Psoas muscle (tissue), 8 donors: ENCODE data around the gene HK1. TPM values are rescaled to one million over a fixed set of nuclear protein-coding genes. Genes with fewer than 3 reads are reported as not detected.

Experiments used
- ATAC-seq, 4 donors: fragments of 200-7000 bp; cut with Tn5 transposase; one replicate each; pipeline ENCODE4 v1.9.1; 2020; ENCODE audit warnings: moderate library complexity in 3 of 4, mild to moderate bottlenecking in 2 of 4
- DNase-seq, 2 donors: peaks; one replicate each; pipeline ENCODE4 v3.0.0-alpha.2; 2020
- H3K27ac ChIP-seq: fragments of 200-600 bp; one replicate; pipeline ENCODE4 v1.8.0; 2022
- H3K27me3 ChIP-seq, 3 donors: fragments of 200-600 bp in 1 of 3; one replicate each; pipeline versions ENCODE4 v1.6.1 to v1.8.0; 2013 to 2022; ENCODE audit warnings: low read length in 2 of 3, mild to moderate bottlenecking in 2 of 3, moderate library complexity in 1 of 3; ENCODE audit not compliant: insufficient read depth in 3 of 3
- H3K36me3 ChIP-seq, 2 donors: fragments of 200-600 bp in 1 of 2; one replicate each; pipeline versions ENCODE4 v1.6.1 to v1.8.0; 2013 to 2022; ENCODE audit warnings: low read depth in 1 of 2, mild to moderate bottlenecking in 1 of 2, moderate library complexity in 1 of 2; ENCODE audit not compliant: insufficient read depth in 1 of 2
- H3K4me1 ChIP-seq: fragments of 200-600 bp; one replicate; pipeline ENCODE4 v1.8.0; 2022
- H3K4me3 ChIP-seq: fragments of 200-600 bp; one replicate; pipeline ENCODE4 v1.8.0; 2022; ENCODE audit warnings: mild to moderate bottlenecking
- H3K9me3 ChIP-seq: fragments of 200-600 bp; one replicate; pipeline ENCODE4 v1.8.0; 2022
- CTCF ChIP-seq: fragments of 200-600 bp; IDR thresholded peaks from one replicate; pipeline ENCODE4 v1.8.0; 2022; ENCODE audit warnings: antibody characterized with exemption
- WGBS, 3 donors: extraction: QIAGEN DNeasy Blood & Tissue Kit; methylation state at CpG; one replicate each; pipeline versions ENCODE4 v1.1.6 to v1.1.7; 2013; 5-methylcytosine and 5-hydroxymethylcytosine counted together
- intact Hi-C, 2 donors: fragments of 100-400 bp; cut with DNase I; formaldehyde crosslinking; loops; one replicate each; pipeline versions ENCODE4 v1.11.0 to v1.14.2; 2022
- polyA plus RNA-seq, 3 donors: library from polyadenylated mRNA; stranded (reverse); fragments of 200-250 nt; gene quantifications; one replicate each; pipeline ENCODE4 v1.2.3, GENCODE V29; 2013
- total RNA-seq, 4 donors: library from RNA; stranded (reverse); fragmentation: NEBNext Ultra II Directional in 2 of 4; extraction: Animal tissue kit (Norgen Biotek cat#: 25700) in 2 of 4; gene quantifications; one replicate each; pipeline versions ENCODE4 v1.2.1 to v1.2.4, GENCODE V29; 2021 to 2023
- donor health status: healthy with polysubstance abuse.
- donor health status: DM: no; HTN: no; CAD: no; lungs with moderate emphysema.
- donor health status: Bipolar disorder and iron deficiency.
- donor health status: healthy.
- donor health status: DM: yes; HTN: yes; CAD: no.
- donor health status: DM: no; HTN: no; CAD: no.
- donor health status: DM: no; HTN: no; CAD: no.
- donor health status: DM: yes; HTN: yes; CAD: no.

Gene HK1
- total and polyA plus RNA-seq, 7 donors: 134 to 336 (median 254) TPM

GRCh38 chr10:69384320-69384719, 106.0 kb downstream of the HK1 start:
- Histone ChIP-seq H3K27me3 (no peaks in the 10 kb centered on the region), H3K9me3 (no peaks in the 10 kb centered on the region), H3K4me1 (peaks cover 21% of the 10 kb centered on the region), H3K27ac (peak overlapping the region; percentile 61), H3K36me3 (peaks cover 9 to 92% of the 10 kb centered on the region in 2 donors), H3K4me3 (no peak overlapping the region)
- ATAC-seq: no peak
- 85 to 87% (median 87%) methylated on average over 10 of the region's 10 CpGs for WGBS, 3 donors
- no peak for TF ChIP-seq CTCF
- DNase-seq: no peak
- intact Hi-C loops: no loop called here

GRCh38 chr10:69385454-69386350, 107.4 kb downstream of the HK1 start:
- ATAC-seq: no peak
- no peak for TF ChIP-seq CTCF
- Histone ChIP-seq H3K27me3 (no peaks in the 10 kb centered on the region), H3K4me3 (no peak overlapping the region), H3K4me1 (peaks cover 28% of the 10 kb centered on the region), H3K36me3 (peaks cover 6 to 92% of the 10 kb centered on the region in 2 donors), H3K27ac (peak overlapping the region; percentile 19), H3K9me3 (no peaks in the 10 kb centered on the region)
- WGBS, 3 donors: 76 to 88% (median 77%) methylated on average over 11 of the region's 11 CpGs
- DNase-seq: no peak
- intact Hi-C loops: no loop called here

DNA sequence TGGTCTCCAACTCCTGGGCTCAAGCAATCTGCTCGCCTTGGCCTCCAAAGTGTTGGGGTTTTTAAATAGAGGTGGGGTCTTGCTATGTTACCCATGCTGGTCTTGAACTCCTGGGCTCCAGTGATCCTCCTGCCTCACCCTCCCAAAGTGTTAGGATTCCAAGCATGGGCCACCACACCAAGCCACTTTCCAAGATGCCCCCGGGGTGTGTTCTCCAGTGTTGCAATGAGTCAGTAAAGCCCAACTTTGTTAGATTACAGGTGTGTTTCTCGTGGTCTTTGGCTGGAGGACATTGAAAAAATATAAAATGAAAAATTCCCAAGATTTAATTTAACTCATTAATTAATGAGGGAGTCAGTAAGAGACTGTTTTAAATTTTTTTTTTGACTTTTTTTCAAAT, 109.2 kb downstream of the HK1 start:
- 89 to 95% (median 92%) methylated on average over 3 of the region's 3 CpGs for WGBS, 3 donors
- H3K36me3 ChIP-seq: peaks cover 6 to 93% of the 10 kb centered on the region in 2 donors
- intact Hi-C loops: no loop called here
- no peak for TF ChIP-seq CTCF
- ATAC-seq (no peak), DNase-seq (no peak)
- H3K4me3 ChIP-seq: no peak overlapping the region
- peaks cover 32% of the 10 kb centered on the region for H3K4me1 ChIP-seq
- H3K27ac ChIP-seq: no peak overlapping the region
- no peaks in the 10 kb centered on the region for H3K27me3 ChIP-seq
- no peaks in the 10 kb centered on the region for H3K9me3 ChIP-seq

GRCh38 chr10:69388488-69388887, 110.2 kb downstream of the HK1 start:
- Histone ChIP-seq H3K36me3 (peaks cover 6 to 92% of the 10 kb centered on the region in 2 donors), H3K27ac (no peak overlapping the region), H3K9me3 (no peaks in the 10 kb centered on the region), H3K4me3 (no peak overlapping the region), H3K27me3 (no peaks in the 10 kb centered on the region), H3K4me1 (peaks cover 23% of the 10 kb centered on the region)
- DNase-seq: no peak
- no peak for ATAC-seq
- intact Hi-C loops: no loop called here
- TF ChIP-seq CTCF: no peak
- 95 to 97% (median 96%) methylated on average over 2 of the region's 2 CpGs for WGBS, 3 donors
